HUES64 (cell line): ENCODE measurements around the gene SLC43A1.
A peak's percentile ranks its signal among the peaks of the same experiment; 100 is the strongest.

Experiments
- H3K27ac ChIP-seq: 2 replicates; pipeline ENCODE4 v1.7.0; 2013; ENCODE audit warnings: low read depth, low read length, inconsistent platforms
- H3K27me3 ChIP-seq: 2 replicates; pipeline ENCODE4 v1.6.1; 2013; ENCODE audit warnings: mild to moderate bottlenecking, low read length; ENCODE audit not compliant: insufficient read depth
- H3K36me3 ChIP-seq: 2 replicates; pipeline ENCODE4 v1.6.1; 2013; ENCODE audit warnings: mild to moderate bottlenecking, low read length; ENCODE audit not compliant: insufficient read depth
- H3K4me1 ChIP-seq: 2 replicates; pipeline ENCODE4 v1.6.1; 2013; ENCODE audit warnings: mild to moderate bottlenecking, low read length, moderate library complexity; ENCODE audit not compliant: insufficient read depth
- H3K4me3 ChIP-seq: 2 replicates; pipeline ENCODE4 v1.5.1; 2013; ENCODE audit warnings: mild to moderate bottlenecking, low read length, moderate library complexity
- H3K9ac ChIP-seq: 2 replicates; pipeline ENCODE4 v1.6.1; 2013; ENCODE audit warnings: mild to moderate bottlenecking, low read depth, low read length
- H3K9me3 ChIP-seq: 2 replicates; pipeline ENCODE4 v1.6.1; 2013; ENCODE audit warnings: low read depth, low read length; ENCODE audit not compliant: insufficient read depth
- WGBS: fragments of 150-250, 120-280 bp; methylation state at CpG from one replicate; pipeline ENCODE4 v1.1.7; 2013; ENCODE audit warnings: missing lambda C conversion rate; 5-methylcytosine and 5-hydroxymethylcytosine counted together

Gene SLC43A1

GRCh38 chr11:57483562-57483918 lies 32.0 kb downstream of the SLC43A1 start:
- Histone ChIP-seq H3K27me3 (peaks cover 35% of the 10 kb centered on the region), H3K9me3 (no peaks in the 10 kb centered on the region), H3K4me3 (peak overlapping the region; percentile 59), H3K9ac (peak overlapping the region; percentile 57), H3K27ac (no peak overlapping the region; the same call in 1 of the 2 replicates), H3K36me3 (peaks cover 3% of the 10 kb centered on the region; the same call in 1 of the 2 replicates), H3K4me1 (peaks cover 7% of the 10 kb centered on the region)
- 62% methylated on average over 2 of the region's 3 CpGs for WGBS

GRCh38 chr11:57482782-57483561 lies 32.5 kb downstream of the SLC43A1 start:
- H3K9me3 ChIP-seq, result no peaks in the 10 kb centered on the region
- peaks cover 40% of the 10 kb centered on the region for H3K27me3 ChIP-seq
- H3K36me3 ChIP-seq, result peaks cover 3% of the 10 kb centered on the region; the same call in 1 of the 2 replicates
- peaks cover 7% of the 10 kb centered on the region for H3K4me1 ChIP-seq
- peak overlapping the region; percentile 57 for H3K9ac ChIP-seq
- no peak overlapping the region; the same call in 1 of the 2 replicates for H3K27ac ChIP-seq
- peak overlapping the region; percentile 59 for H3K4me3 ChIP-seq
- 1% methylated on average over 44 of the region's 52 CpGs for WGBS

GRCh38 chr11:57481915-57482781 lies 33.4 kb downstream of the SLC43A1 start:
- H3K27me3 ChIP-seq, result peaks cover 49% of the 10 kb centered on the region
- no peak overlapping the region for H3K27ac ChIP-seq
- peaks cover 9% of the 10 kb centered on the region for H3K4me1 ChIP-seq
- peak overlapping the region; percentile 59 for H3K4me3 ChIP-seq
- H3K9ac ChIP-seq, result peak overlapping the region; percentile 40
- 3% methylated on average over 44 of the region's 44 CpGs for WGBS
- peaks cover 3% of the 10 kb centered on the region; the same call in 1 of the 2 replicates for H3K36me3 ChIP-seq
- no peaks in the 10 kb centered on the region for H3K9me3 ChIP-seq

GRCh38 chr11:57481315-57481714 lies 34.2 kb downstream of the SLC43A1 start:
- WGBS, result 56% methylated on average over 1 of the region's 2 CpGs
- Histone ChIP-seq H3K4me3 (no peak overlapping the region), H3K9me3 (no peaks in the 10 kb centered on the region), H3K27ac (no peak overlapping the region), H3K4me1 (peaks cover 10% of the 10 kb centered on the region), H3K36me3 (peaks cover 3% of the 10 kb centered on the region; the same call in 1 of the 2 replicates), H3K27me3 (peaks cover 57% of the 10 kb centered on the region), H3K9ac (no peak overlapping the region)

- Histone ChIP-seq H3K36me3 (peaks cover 2% of the 10 kb centered on the region; the same call in 1 of the 2 replicates), H3K4me3 (no peak overlapping the region), H3K9me3 (no peaks in the 10 kb centered on the region), H3K27ac (no peak overlapping the region), H3K27me3 (peaks cover 64% of the 10 kb centered on the region), H3K4me1 (peaks cover 10% of the 10 kb centered on the region), H3K9ac (no peak overlapping the region)
- WGBS, result 27% methylated on average over 9 of the region's 9 CpGs
Measured at GRCh38 chr11:57480409-57481137, 34.9 kb downstream of the SLC43A1 start.

- Histone ChIP-seq H3K4me1 (peaks cover 10% of the 10 kb centered on the region), H3K27ac (no peak overlapping the region), H3K9ac (no peak overlapping the region), H3K4me3 (no peak overlapping the region), H3K36me3 (no peaks in the 10 kb centered on the region), H3K9me3 (no peaks in the 10 kb centered on the region), H3K27me3 (peaks cover 71% of the 10 kb centered on the region)
- 53% methylated on average over 3 of the region's 4 CpGs for WGBS
Measured at GRCh38 chr11:57479911-57480310, 35.6 kb downstream of the SLC43A1 start.

GRCh38 chr11:57479021-57479663 lies 36.4 kb downstream of the SLC43A1 start:
- Histone ChIP-seq H3K9me3 (no peaks in the 10 kb centered on the region), H3K9ac (no peak overlapping the region), H3K27ac (no peak overlapping the region), H3K4me3 (no peak overlapping the region), H3K36me3 (no peaks in the 10 kb centered on the region), H3K27me3 (peaks cover 79% of the 10 kb centered on the region), H3K4me1 (peaks cover 15% of the 10 kb centered on the region)
- WGBS, result 72% methylated on average over 11 of the region's 11 CpGs

GRCh38 chr11:57477507-57478189 lies 37.9 kb downstream of the SLC43A1 start:
- H3K9ac ChIP-seq, result no peak overlapping the region
- no peak overlapping the region for H3K4me3 ChIP-seq
- no peak overlapping the region for H3K27ac ChIP-seq
- peaks cover 13% of the 10 kb centered on the region; the same call in 1 of the 2 replicates for H3K4me1 ChIP-seq
- H3K36me3 ChIP-seq, result no peaks in the 10 kb centered on the region
- H3K27me3 ChIP-seq, result peaks cover 66% of the 10 kb centered on the region
- H3K9me3 ChIP-seq, result no peaks in the 10 kb centered on the region
- 88% methylated on average over 11 of the region's 11 CpGs for WGBS

- Histone ChIP-seq H3K4me3 (peak overlapping the region; percentile 49), H3K36me3 (no peaks in the 10 kb centered on the region), H3K9me3 (no peaks in the 10 kb centered on the region), H3K9ac (peak overlapping the region; percentile 43), H3K4me1 (peaks cover 13% of the 10 kb centered on the region; the same call in 1 of the 2 replicates), H3K27ac (no peak overlapping the region), H3K27me3 (peaks cover 58% of the 10 kb centered on the region)
- 8% methylated on average over 26 of the region's 27 CpGs for WGBS
Measured at GRCh38 chr11:57476757-57477506, 38.6 kb downstream of the SLC43A1 start.
